Gastrocnemius medialis (tissue), 4 donors: ENCODE results near the gene MGST1.

Experiments
- CTCF ChIP-seq, 5 experiments: fragments of 450-650 bp in 3 of 5; fragments of 200-600 bp in 2 of 5; sonication (generic) in 2 of 5; IDR thresholded peaks in 4 of 5; conservative IDR thresholded peaks in 1 of 5; 1 replicate in 4 of 5; 2 replicates in 1 of 5; pipeline ENCODE4 v1.5.1; 2016 to 2019; ENCODE audit warnings: antibody characterized with exemption in 5 of 5, mild to moderate bottlenecking in 3 of 5, moderate library complexity in 3 of 5
- POLR2A ChIP-seq, 2 donors: fragments of 450-650 bp; IDR thresholded peaks; one replicate each; pipeline ENCODE4 v1.6.1; 2017; ENCODE audit warnings: antibody characterized with exemption in 2 of 2, mild to moderate bottlenecking in 2 of 2, moderate library complexity in 2 of 2

DNA sequence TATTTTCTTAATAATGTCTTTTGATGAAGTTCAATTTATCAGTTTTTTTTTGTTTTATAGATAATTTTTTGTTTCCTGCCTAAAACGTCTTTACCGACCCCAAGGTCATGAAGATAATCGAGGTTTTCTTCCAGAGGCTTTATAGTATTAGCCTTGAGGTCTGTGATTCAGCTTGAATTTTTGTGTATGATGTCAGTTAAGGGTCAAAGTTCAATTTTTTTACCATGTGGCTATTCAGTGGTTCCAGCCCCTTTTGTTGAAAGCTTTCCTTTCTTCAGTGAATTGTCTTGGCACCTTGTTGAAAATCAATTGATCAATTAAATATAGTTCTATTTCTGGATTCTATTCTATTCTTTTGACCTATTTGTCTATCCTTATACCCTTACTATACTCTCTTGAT lies 3.2 kb upstream of the MGST1 start:
- no peak for TF ChIP-seq CTCF (IDR thresholded peaks at IDR 0.05 in 4 of 5, conservative IDR thresholded peaks at IDR 0.05 in 1 of 5)
- TF ChIP-seq POLR2A (IDR thresholded peaks at IDR 0.05), result no peak
